ENCODE results near the gene CLEC4F.
A peak's percentile ranks its signal among the peaks of the same experiment; 100 is the strongest.

The CLEC4F gene, protein sequence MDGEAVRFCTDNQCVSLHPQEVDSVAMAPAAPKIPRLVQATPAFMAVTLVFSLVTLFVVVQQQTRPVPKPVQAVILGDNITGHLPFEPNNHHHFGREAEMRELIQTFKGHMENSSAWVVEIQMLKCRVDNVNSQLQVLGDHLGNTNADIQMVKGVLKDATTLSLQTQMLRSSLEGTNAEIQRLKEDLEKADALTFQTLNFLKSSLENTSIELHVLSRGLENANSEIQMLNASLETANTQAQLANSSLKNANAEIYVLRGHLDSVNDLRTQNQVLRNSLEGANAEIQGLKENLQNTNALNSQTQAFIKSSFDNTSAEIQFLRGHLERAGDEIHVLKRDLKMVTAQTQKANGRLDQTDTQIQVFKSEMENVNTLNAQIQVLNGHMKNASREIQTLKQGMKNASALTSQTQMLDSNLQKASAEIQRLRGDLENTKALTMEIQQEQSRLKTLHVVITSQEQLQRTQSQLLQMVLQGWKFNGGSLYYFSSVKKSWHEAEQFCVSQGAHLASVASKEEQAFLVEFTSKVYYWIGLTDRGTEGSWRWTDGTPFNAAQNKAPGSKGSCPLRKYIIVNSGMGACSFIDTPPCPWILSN

DNA sequence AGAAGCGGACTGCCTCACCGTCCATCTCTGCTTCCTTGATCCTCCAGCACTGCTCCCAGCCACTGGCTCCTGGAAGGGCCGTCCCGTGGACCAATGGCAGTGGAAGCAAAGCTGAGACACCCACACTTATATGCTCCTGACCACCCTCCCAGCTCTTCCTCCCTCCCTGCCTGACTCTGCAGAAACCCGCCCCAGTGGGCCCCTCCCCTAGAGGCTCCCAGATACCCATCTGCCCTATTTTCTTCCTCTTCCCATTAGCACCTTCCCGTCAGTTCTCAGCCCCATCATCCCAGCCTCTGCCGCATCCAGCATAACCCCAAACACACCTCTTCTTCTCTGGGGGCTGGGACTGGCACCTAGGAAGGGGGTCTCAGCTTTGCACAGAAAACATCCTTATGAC, at the start of gene CLEC4F:
CLEC4F (minus strand) TSS at position 101 of the 400 bp plus-strand sequence; CDS start at position 25, 76 bp downstream.
- DNase-seq = no peak

DNA sequence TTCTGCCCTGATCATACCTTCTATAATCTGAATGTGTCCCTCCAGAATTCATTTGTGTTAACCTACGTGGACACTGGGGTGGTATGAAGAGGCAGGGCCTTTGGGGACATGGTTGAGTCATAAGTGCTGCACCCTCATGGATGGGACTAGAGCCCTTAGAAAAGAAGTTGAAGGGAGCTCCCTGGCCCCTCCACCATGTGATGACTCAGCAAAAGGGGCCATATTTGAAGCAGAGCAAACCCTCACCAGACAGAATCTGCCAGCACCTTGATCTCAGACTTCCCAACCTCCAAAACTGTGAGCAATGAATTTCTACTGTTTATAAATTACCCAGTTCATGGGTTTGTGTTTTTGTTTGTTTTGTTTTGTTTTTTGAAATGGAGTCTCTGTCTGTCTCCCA, 48.6 kb upstream of the CLEC4F start:
- DNase-seq = no peak

DNA sequence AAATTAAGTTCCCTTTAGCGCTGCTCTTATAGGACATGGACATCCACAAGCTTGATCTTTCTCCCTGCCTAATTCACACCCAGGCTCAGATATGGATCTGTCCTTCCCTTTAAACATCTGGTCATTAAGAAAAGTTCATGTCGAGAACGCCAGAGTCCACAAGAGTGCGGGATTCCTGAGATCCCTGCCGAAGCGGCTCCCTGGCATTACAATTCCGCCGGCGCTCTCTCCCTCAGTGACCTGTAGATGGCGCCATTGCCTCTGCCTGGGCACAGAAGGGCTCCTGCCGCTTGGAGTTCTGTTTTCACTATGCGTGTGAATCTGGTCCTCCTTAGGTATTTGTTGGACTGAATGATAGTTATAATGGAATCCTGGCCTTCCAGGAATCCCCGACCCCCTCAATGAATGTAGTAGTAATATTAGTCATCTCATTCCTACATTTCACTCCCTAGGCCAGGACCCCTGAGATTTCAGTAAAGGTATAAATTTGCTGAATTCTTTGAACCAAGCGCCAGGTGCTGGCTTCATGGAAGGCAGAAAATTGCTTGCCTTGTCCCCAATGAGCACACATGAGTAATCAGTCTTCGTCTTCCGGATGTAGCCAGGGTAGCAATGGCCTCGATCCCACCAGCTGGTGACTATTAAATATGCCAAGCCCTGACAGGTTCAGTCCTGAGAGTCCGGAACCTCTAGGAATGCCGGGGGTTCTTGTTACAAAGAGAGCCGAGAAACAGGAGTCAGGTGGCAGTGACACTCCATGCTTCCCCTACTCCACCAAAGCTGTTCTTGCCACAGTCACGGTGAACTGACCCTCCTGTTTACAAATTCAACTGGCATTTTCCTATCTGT, 41.6 kb upstream of the CLEC4F start:
- DNase-seq = peak; percentile 90

DNA sequence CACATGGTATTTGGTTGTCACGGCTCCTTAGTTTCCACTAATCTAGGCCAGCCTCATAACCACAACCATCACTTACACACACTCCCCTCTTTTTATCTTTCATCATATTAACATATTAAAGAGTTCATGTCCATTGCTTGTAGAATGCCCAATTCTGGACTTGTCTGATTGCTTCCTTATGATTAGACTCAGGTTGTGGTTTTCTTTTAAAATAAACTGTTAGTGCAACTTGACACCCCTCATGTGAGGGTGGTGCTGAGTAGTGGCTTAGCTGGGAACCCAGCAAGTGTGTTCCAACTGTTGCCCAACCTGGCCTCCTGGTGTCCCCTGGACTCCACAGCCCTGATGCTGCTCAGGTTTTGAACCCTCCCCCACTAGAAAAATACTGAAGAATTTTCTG, 35.3 kb upstream of the CLEC4F start:
- DNase-seq = no peak

DNA sequence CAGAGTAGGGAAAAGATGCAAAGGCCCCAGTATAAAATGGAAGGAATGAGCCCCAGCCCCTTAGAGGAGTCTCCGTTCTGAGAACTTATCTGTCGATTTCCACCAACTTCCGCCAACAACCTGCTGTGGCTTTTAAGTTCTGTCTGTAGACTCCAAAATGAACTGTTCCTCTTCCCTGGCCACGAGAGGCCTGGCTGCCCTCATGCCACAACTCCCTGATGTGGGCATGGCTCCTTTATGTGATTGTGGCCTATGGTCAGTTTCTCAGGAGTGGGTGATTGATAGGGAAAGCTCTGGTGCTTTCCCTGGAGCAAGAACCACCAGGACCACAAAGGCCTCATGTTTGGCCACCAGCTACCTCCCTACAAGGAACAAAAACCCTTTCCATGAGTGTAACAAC, 34.0 kb upstream of the CLEC4F start:
- peak; percentile 63 for DNase-seq

DNA sequence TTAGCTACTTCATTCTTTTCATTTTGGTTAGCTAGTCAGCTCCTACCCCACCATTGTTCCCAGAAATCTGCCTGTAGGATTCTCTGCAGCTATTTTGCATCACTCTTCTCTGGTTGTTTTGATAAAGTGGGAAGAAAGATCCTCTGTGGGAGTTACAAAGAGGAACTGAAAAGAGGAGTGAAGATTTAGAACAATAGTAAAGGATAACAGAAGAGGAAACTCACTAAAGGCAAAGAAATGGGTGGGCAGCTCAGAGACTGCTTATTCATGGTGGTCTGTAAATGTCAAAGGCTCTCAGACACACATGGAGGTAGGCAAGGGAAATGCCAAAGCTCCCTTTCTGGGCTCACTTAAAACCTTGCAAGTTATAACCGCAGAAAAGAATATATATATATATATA, 32.4 kb upstream of the CLEC4F start:
- peak; percentile 79 for DNase-seq

DNA sequence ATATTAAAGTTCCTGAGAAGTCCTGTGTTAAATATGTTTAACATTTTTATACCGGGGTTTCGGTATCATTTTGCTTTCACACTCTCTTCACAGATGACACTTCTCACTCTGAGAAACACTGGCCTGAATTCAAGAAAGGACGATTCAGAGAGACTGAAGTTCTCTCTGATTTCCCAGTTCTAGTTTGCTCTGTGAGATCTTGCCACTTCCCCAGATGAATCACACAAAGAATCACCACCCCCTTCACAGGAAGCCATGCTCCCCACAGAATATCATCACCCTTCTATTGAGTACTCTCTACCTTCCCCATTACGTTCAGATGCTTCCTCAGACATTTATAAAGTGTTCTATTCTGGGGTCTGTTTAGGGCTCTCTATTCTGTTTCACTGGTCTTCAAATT, 31.3 kb upstream of the CLEC4F start:
- peak; percentile 92 for DNase-seq

DNA sequence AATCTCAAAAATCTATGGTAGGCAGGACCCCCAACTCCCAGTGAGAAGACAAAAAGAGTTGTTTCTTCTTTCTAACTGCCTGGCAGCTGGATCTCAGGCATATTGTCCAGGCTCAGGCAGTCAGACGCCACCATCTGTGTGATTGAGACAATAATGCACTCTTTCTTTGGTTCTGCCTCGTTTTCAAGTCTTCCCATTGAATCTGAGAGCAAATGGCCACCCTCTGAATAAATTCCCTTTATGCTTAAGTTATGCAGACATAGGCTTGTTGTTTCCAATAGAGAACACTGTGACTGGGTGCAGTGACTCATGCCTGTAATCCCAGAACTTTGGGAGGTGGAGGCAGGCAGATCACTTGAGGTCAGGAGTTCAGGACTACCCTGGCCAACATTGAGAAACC, 30.5 kb upstream of the CLEC4F start:
- peak; percentile 42 for DNase-seq

DNA sequence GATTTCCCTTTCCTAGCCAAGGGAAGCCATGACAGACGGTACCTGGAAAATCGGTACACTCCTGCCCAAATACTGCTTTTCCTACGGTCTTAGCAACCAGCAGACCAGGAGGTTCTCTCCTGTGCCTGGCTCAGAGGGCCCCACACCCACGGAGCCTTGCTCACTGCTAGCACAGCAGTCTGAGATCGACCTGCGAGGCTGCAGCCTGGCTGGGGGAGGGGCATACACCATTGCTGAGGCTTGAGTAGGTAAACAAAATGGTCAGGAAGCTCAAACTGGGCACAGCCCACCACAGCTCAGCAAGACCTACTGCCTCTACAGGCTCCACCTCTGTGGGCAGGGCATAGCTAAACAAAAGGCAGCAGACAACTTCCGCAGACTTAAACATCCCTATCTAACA, 22.0 kb upstream of the CLEC4F start:
- DNase-seq = no peak

DNA sequence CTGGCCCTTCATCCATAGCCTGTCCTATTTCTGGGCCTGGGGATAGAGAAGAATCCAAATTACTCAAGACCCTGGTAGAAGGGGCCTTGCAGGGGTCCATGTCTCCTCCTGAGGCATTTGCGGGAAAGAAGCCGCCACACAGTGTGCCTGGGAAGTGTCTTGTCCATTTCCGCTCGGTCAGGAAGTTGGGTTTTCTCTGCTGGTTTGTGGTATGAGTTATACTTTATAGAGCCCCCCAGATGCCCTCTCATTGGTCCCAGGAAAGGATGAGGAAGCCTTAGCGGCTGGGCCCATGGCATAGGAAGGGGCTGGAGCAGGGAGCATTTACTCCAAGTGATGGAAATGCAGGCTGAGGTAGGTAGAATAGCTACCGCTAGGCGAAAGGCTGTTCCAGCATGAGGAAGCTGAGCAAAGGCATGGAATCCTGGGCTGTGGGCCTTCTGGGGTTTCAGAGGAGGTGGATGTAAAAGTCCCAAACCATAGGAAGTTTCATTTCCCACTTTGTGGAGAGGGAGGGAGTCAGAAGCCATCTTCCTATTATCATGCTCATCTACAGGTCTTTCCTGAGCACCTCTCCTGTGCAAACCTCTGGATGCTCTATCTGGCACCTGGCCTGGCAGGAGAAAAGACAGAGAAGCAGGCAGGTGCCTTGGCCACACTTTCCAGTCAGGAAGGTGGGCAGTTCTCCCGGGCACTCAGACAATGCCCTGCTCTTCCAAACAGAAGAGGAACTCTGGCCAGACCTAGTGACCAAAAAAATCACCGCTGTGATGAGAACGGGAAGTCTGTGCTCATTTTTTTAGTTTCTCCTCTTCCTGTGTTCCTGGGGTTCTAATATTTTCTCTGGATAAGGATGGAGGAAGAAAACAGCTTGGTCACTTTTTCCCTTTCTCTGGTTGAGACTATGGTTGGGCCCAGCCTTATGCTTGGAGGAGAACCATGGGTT, 17.9 kb upstream of the CLEC4F start:
- peak; percentile 51 for DNase-seq

DNA sequence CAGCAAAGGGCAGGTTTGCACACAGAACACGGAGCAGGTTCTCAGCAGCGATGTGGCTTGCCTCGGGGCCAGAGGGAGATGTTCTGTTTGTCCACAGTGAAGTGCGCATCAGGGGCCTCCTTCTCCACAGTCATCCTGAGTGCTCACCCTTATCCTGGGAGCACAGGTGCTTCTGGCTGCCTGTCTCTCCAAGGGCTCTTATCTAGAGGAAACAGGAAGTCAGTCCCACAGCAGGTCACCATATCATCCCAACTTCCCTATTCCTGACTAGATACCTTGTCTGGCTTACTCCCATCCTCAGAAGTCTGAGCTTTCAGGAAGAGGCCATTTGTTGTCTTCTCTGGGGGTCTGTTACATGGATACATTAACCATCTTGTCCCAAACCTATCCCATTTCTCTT, 15.2 kb upstream of the CLEC4F start, which contains the start of gene CD207:
CD207 (minus strand) TSS at position 174 of the 400 bp plus-strand sequence; CDS start at position 134, 40 bp downstream.
- no peak for DNase-seq

DNA sequence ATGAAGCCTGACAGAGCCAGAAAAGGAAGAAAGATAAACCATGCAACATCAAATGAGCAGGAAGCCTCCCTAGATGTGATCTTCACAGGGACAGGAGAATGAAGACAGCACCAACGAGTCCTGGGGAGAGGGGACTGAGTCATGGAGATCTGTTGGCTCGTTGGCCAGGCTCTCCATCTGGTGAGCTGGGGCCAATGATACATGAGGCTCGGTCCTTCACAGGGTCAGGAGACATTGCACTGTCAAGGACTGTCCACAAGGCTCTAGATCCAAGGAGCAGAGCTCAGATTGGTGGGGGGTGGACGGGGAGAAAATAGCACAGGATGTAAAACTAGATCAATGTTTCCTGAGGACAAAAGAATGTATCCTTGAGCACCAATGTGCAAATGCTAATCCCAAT, 14.5 kb upstream of the CLEC4F start:
- DNase-seq = no peak

DNA sequence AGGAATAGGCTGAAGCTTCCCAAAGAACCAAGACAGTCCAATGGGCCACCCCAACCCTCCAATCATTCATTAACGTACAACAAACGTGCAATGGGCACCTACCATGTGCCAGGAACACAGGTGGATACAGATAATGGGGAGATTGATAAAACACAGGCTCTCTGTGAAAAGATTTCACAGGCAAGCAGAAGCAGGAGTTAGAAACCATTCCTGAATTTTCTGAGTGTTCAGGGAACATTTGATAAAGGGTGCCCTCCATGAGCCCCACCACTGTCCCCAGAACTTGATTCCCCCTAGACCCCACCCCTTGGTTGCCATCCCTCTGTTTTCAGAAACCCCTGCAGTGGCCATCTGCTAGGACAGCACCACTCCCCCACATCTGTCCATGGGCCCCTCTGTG, 13.7 kb upstream of the CLEC4F start:
- DNase-seq = no peak

DNA sequence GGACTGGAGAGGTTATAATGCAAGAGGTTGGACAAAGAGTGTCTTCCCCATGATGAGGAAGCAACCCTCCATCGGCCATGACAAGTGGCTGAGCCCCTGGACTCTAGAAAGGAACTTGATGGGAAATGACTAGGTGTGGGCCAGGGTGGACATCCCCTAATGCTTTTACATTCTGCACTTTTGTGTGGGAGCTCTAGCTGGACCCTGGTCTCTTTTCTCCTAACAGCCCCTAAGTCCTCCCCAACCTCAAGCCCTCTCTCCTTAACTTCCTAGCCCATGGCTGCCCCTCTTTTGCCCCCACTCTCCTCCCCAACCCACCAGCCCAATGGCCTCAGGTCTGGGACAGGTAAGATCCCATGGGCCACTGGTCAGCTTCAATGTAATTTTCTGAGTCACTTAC, 12.8 kb upstream of the CLEC4F start:
- DNase-seq = no peak

DNA sequence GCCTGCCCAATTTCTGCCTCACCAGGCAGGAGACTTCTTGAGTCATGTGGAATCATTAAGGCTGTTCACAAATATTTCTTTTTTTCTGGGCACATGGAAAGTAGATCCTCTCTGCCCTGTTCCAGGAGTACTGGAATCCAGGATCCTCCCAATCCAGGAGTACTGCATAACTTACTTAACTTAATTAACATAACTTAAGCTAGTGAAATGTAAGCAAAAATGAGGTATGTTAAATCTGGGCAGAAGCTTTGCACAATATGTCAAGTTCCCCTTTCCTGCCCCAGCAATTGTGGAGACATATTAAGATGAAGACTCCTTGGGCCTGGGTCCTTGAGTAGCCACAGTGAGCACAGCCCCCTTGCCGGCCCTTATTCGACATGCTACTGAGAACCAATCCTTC, 12.0 kb upstream of the CLEC4F start:
- DNase-seq = peak; percentile 59

DNA sequence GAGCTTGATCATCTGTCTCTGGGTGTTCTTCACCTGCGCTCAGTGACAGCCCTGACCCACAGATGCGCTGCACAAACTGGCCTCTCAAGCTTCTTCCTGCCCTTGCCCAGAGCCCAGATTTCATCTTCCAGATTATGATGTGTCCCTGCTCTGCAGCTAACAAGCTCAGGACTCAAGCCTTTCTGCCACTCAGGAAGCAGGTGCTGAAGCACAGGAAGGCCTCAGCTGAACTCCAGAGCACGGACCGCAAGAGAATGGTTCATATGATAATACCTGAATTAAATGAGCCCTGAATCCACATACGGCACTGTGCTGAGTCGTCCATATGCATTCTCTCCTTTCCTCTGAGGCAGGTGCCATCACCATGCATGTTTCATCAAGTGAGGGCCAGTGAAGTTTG, 11.5 kb upstream of the CLEC4F start:
- no peak for DNase-seq

DNA sequence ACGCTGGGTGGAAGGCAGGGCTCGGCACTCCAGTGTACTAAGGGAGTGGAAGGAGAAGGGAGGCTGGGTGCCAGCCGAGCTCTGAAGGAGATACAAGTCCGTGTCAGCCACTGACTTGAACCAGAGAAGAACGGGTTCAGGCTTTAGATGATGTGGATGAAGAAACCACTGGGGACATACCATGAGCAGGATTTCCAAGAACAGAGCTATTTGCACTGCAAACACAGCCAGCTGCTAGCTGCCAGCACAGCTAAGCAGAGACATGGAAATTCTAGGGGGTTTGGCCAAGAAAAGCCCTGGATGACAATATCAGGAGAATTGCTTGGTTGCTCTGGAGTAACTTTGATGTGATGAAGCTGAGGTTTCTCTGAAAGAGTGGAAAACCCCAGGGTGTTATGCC, 10.0 kb upstream of the CLEC4F start:
- peak; percentile 64 for DNase-seq

DNA sequence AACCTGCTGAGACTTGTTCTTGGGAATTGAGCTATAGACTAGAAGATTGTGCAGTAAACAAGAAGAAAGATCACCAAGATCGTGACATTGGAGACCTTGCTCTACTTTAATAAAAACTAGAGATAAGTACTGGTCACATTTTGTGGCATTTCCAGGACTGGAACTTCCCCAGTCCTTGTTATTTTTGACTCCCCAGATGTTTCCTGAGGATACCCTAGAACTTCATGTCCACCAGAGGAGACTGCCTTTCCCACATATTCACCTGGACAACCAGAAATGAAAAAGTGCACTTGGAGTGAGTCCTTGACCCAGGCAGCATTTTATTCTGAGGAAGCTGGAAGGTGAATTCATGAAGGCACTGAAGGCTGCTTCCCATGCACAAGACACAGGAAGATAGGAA, 9.5 kb upstream of the CLEC4F start:
- no peak for DNase-seq

DNA sequence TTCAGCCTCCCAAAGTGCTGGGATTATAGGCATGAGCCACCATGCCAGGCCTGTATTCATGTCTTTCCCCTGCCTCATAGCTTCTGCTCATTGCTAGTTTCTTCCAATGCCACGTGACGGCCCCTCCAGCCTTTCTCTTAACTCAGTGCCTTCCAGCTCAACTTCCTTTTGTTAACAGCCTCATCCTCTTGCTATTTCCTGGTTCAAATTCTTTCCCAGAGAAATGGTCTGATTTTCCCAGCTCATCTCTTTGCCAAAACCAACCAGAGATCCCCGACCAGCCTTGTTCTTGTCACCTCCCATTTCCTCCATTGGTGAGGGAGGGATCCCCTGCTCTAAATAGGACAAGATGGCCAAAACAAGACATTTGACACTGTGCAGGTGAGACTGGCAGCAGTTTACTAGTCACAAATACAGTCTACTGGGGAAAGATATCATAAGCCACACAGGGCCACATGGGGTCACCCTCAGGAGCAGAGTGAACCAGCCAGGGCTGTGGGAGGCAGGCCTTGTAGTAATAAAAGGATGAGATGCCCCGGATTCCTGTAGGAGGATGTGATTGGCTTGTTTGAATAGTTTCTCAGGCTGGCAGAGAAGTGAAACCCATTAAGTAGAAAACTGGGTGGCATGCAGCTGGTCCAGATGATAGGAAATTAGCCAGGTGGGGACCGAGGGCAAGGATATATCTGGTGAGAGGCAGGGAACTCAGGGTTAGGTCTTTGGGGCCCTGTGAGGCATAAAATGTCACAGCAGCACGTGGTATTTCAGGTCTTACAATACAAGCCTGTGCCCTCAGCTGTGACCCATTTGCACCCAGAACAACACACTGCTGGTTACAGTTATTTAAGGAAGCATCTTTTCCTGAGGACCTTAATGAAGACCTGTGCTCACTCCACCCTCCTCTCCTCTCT, 8.8 kb upstream of the CLEC4F start:
- peak; percentile 47 for DNase-seq

DNA sequence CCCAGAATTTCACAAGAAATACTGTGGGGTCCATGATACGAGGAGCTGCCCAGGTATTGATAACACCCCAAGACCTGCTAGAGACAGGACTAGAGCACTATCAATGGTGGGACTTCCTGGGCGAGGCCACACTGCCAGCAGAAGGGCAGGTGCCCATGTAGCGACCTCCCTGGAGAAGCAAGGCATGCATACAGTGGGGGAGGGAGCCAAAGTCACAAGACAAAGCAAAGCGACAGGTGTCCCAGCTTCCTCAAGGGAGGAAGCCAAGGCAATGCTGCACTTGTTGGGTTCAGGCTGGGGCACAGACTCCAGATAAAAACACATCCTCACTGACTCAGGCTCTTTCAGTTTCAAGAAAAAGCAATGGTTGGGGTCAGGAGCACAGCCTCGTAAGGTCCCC, 7.7 kb upstream of the CLEC4F start:
- DNase-seq = no peak

DNA sequence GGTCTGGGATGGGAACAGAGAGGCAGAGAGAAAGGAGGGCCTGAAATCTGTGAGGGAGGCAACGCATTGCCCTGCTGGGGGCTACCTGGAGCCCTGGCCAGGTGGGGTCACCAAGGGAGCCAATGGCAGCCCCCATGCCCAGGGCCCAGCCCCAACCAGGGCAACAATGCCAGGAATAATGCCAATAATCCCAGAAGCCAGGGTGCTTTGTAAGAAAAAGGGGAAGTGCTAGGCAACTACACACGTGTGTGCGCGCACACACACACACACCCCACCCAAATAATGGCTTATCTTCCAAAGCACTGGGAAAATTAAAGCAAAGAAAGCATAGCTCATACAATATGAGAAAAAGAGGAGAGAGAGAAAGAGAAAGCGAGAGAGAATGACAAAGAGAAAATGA, 7.0 kb upstream of the CLEC4F start:
- DNase-seq = peak; percentile 61

All from suppressor macrophage treated with lipopolysaccharide for 4 hours (primary cell).